Right atrium auricular region (tissue), 2 donors: ENCODE results near the gene ARHGEF4. TPM values are rescaled to one million over a fixed set of nuclear protein-coding genes. Genes with fewer than 3 reads are reported as not detected.

Experiments used
- DNase-seq: peaks from one replicate; pipeline ENCODE4 v3.0.0-alpha.2; 2019; ENCODE audit warnings: low spot score
- H3K27ac ChIP-seq, 2 donors: fragments of 200-600 bp; sonication (generic); 1 replicate in 1 of 2; 2 replicates in 1 of 2; pipeline ENCODE4 v1.5.1; 2016 to 2019
- H3K27me3 ChIP-seq, 2 donors: fragments of 200-600 bp; sonication (generic); one replicate each; pipeline versions ENCODE4 v1.5.1 to v1.6.0; 2017 to 2019
- H3K36me3 ChIP-seq: fragments of 200-600 bp; sonication (generic); one replicate; pipeline ENCODE4 v1.5.1; 2016
- H3K4me1 ChIP-seq, 2 donors: fragments of 200-600 bp; sonication (generic); one replicate each; pipeline versions ENCODE4 v1.5.1 to v1.6.0; 2017 to 2019
- H3K4me3 ChIP-seq, 2 donors: fragments of 200-600 bp; sonication (generic); 1 replicate in 1 of 2; 2 replicates in 1 of 2; pipeline ENCODE4 v1.5.1; 2017 to 2019; ENCODE audit warnings: mild to moderate bottlenecking in 1 of 2, moderate library complexity in 1 of 2
- H3K9me3 ChIP-seq, 2 donors: fragments of 200-600 bp; sonication (generic); one replicate each; pipeline ENCODE4 v1.5.1; 2019
- total RNA-seq, 2 donors: library from RNA; depleted of rRNA; stranded (reverse); fragments of >200 nt; gene quantifications; one replicate each; pipeline ENCODE4 v1.1.0, GENCODE V29; 2016
- TF ChIP-seq, protein P1 (sequence below), 2 donors: fragments of 200-600 bp; sonication (generic); IDR thresholded peaks; one replicate each; pipeline ENCODE4 v1.5.1; 2019; ENCODE audit warnings: antibody characterized with exemption in 2 of 2

ARHGEF4 gene
- total RNA-seq, 2 donors from 2014 or later: 3.5 to 8.1 TPM

DNA sequence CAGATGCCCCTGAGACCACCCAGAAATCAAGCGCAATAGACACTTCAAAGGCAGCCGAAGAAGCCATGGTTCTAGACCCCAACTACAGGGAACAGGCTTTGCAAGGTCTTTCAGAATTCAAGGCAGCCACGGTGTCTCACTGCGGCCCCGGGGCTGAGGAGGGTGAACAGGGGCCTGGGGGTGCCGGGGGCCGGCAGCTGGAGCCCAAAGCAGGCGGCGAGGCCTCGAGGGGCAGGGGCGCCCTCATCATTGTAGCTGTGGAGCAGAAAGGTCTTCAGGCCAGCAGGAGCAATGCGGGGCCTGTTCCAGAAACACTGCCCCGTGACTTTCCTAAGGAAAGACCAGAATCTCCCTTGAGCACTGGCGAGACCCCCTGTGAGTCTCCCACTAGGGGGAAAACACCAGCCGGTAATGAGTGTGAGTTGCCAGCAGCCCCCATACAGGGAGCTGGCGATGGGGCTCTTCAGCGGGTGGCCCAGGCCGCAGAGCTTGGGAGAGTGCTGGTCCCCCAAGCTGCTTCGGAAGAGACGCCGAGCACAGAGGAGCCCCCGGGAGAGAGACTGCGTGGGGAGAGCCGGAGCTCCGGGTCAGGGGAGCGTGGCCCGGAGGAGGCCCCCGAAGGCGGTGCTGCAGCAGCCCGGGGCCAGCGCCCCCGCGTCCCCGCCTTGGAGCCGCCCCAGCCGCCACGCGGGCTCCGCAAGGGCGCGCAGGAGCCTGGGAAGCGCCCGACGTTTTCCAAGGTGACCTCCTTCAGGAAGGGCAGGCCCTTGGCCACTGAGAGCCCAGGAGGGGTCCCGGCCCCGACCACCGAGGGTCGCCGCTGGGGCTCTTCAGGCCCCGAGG lies 79.1 kb downstream of the ARHGEF4 start:
- H3K36me3 ChIP-seq: no peaks in the 10 kb centered on the region
- H3K27me3 ChIP-seq: peaks cover 0 to 8% of the 10 kb centered on the region in 2 donors
- TF ChIP-seq, protein P1, sequence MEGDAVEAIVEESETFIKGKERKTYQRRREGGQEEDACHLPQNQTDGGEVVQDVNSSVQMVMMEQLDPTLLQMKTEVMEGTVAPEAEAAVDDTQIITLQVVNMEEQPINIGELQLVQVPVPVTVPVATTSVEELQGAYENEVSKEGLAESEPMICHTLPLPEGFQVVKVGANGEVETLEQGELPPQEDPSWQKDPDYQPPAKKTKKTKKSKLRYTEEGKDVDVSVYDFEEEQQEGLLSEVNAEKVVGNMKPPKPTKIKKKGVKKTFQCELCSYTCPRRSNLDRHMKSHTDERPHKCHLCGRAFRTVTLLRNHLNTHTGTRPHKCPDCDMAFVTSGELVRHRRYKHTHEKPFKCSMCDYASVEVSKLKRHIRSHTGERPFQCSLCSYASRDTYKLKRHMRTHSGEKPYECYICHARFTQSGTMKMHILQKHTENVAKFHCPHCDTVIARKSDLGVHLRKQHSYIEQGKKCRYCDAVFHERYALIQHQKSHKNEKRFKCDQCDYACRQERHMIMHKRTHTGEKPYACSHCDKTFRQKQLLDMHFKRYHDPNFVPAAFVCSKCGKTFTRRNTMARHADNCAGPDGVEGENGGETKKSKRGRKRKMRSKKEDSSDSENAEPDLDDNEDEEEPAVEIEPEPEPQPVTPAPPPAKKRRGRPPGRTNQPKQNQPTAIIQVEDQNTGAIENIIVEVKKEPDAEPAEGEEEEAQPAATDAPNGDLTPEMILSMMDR (IDR thresholded peaks at IDR 0.05): no peak

DNA sequence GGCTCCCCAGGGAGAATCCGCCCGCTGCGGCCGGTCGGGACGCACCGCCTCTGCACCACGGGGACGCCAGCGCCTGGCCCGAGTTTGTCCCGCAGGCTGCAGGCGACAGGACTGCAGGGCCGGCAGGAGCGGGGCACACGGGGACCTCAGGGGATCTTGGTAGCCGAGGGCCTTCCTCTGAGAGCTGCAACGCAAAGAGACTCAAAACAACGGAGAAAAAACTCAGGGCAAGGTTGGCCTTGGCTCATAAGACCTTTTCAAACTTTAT lies 79.7 kb downstream of the ARHGEF4 start:
- H3K27ac ChIP-seq: no peak overlapping the region
- no peak for DNase-seq
- TF ChIP-seq, protein P1 (IDR thresholded peaks at IDR 0.05): no peak
- H3K4me1 ChIP-seq: no peaks in the 10 kb centered on the region
- no peak overlapping the region for H3K4me3 ChIP-seq
- H3K36me3 ChIP-seq: no peaks in the 10 kb centered on the region
- no peaks in the 10 kb centered on the region for H3K9me3 ChIP-seq
- peaks cover 0 to 8% of the 10 kb centered on the region in 2 donors for H3K27me3 ChIP-seq

More for the DNA sequence above, 79.1 kb downstream of the ARHGEF4 start:
- no peak overlapping the region for H3K4me3 ChIP-seq
- no peak overlapping the region for H3K27ac ChIP-seq
- no peaks in the 10 kb centered on the region for H3K4me1 ChIP-seq
- H3K9me3 ChIP-seq: no peaks in the 10 kb centered on the region
- DNase-seq: no peak

DNA sequence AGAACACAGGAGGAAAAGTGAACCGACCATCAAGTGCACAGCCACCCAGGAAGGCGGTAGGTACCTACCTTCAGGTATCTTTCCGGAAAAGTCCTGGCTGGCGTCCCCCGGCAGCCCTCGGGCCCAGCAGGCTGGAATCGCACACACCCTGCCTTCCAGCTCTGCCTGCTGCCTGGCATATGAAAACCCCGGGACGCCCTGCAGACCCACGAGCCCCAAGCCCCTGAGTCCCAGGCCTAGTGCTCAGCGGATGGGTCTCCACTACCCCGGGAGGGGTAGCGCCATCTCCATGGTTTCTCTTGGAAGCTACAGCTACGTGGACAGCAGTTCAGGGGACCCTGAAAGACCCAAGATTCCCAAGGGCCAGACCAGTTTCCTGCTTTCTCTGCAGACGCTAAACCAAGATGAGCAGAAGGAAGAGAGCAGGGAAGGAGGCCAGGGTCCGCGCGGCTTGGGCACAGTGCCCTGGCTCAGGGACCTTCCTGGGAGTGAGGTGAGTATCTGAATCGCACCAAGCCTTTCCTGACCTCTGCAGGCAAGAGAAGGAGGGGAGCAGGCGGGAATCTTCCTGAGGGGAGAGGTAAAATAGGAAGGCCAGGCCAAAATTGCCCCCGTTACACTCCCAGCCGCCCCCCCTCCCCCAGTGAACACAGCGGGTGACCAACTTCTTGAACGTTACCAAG lies 80.4 kb downstream of the ARHGEF4 start:
- Histone ChIP-seq H3K36me3 (no peaks in the 10 kb centered on the region), H3K4me3 (no peak overlapping the region), H3K4me1 (no peaks in the 10 kb centered on the region), H3K27ac (no peak overlapping the region), H3K27me3 (peaks cover 0 to 8% of the 10 kb centered on the region in 2 donors), H3K9me3 (no peaks in the 10 kb centered on the region)
- no peak for DNase-seq
- TF ChIP-seq, protein P1 (IDR thresholded peaks at IDR 0.05): no peak

GRCh38 chr2:130918393-130918792 lies 81.7 kb downstream of the ARHGEF4 start:
- Histone ChIP-seq H3K4me3 (no peak overlapping the region), H3K9me3 (no peaks in the 10 kb centered on the region), H3K27me3 (peaks cover 0 to 8% of the 10 kb centered on the region in 2 donors), H3K36me3 (no peaks in the 10 kb centered on the region), H3K27ac (no peak overlapping the region), H3K4me1 (no peaks in the 10 kb centered on the region)
- TF ChIP-seq, protein P1 (IDR thresholded peaks at IDR 0.05): no peak
- DNase-seq: no peak

DNA sequence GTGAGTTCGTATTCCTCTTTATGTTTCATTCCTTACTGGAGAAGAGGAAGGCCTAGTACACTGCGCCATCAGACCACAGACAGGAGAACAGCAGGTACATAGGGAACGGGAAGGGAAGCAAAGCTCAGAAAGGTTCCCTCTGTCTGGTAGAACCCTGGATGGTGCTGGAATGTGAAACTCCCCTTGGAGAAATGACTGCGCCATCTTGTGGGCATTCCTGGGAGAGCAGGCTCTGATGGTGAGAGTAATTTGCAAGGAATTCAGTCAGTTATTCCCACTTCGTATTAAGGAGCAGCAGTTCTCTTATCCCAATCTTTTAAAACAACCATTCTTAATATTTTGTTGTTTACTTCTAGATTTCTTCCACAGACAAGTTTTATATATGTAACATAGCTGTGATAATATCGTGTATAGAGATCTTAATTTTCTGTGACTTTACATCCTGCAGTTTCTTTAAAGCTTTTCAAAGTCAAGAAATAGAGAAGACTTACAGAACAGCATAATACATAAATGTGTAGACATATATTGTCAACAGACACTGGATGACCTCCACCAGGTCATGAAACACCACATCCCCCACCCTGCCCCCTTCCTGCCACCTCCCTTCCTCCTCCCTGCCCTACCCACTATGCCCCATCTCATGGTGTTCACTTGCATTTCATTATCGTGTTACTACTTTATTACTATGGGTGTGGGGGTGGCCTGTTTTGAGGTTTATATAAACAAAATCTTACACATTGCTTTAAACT lies 83.9 kb downstream of the ARHGEF4 start:
- peak; percentile 71 for DNase-seq
- Histone ChIP-seq H3K4me3 (no peak overlapping the region), H3K36me3 (no peaks in the 10 kb centered on the region), H3K27ac (no peak overlapping the region), H3K9me3 (no peaks in the 10 kb centered on the region), H3K4me1 (no peaks in the 10 kb centered on the region), H3K27me3 (peaks cover 0 to 8% of the 10 kb centered on the region in 2 donors)
- TF ChIP-seq, protein P1 (IDR thresholded peaks at IDR 0.05): peak; percentile 68 to 78
